ENCODE measurements around the gene CRYGN. TPM values are rescaled to one million over a fixed set of nuclear protein-coding genes. Genes with fewer than 3 reads are reported as not detected.

The CRYGN gene
- total and polyA plus RNA-seq, 4 donors, result under 0.01 to 0.02 TPM; not detected in 2

GRCh38 chr7:151416112-151416940, 23.6 kb downstream of the CRYGN start:
- no peak for TF ChIP-seq TAF1 (conservative IDR thresholded peaks at IDR 0.05)
- TF ChIP-seq FOXA1 (IDR thresholded peaks at IDR 0.05), result no peak
- no peak for TF ChIP-seq ATF3 (IDR thresholded peaks at IDR 0.05)
- TF ChIP-seq RAD21 (IDR thresholded peaks at IDR 0.05), result no peak
- no peak for TF ChIP-seq ZBTB33 (IDR thresholded peaks at IDR 0.05)
- no peak for TF ChIP-seq CTCF (IDR thresholded peaks at IDR 0.05; ENCODE audit: low read depth, low read length, missing input control)
- TF ChIP-seq HNF4A (conservative IDR thresholded peaks at IDR 0.05), result no peak
- no peak for TF ChIP-seq FOXA2 (IDR thresholded peaks at IDR 0.05)
- no peak for TF ChIP-seq GABPA (IDR thresholded peaks at IDR 0.05 in 1 of 2, conservative IDR thresholded peaks at IDR 0.05 in 1 of 2)
- no peak for TF ChIP-seq YY1 (IDR thresholded peaks at IDR 0.05)
- no peak for TF ChIP-seq REST (IDR thresholded peaks at IDR 0.05)
- no peak for TF ChIP-seq MAX (IDR thresholded peaks at IDR 0.05)
- no peak for TF ChIP-seq SP1 (IDR thresholded peaks at IDR 0.05)
- TF ChIP-seq RXRA (IDR thresholded peaks at IDR 0.05), result no peak
- no peak for TF ChIP-seq NR2F2 (IDR thresholded peaks at IDR 0.05)
- no peak for TF ChIP-seq HNF4G (IDR thresholded peaks at IDR 0.05)
- no peak for TF ChIP-seq JUND (IDR thresholded peaks at IDR 0.05)
- TF ChIP-seq EGR1 (IDR thresholded peaks at IDR 0.05; ENCODE audit: low read depth in 2 of 2), result no peak
- 79% methylated on average over 10 of the region's 10 CpGs for WGBS
- no peak overlapping the region for H3K9ac ChIP-seq (ENCODE audit: low read depth in 1 of 2, low read length in 2 of 2)
- peaks cover 0 to 6% (median 0%) of the 10 kb centered on the region in 4 donors for H3K9me3 ChIP-seq (ENCODE audit: control insufficient read depth in 4 of 4, low read length in 3 of 4)
- peaks cover 0 to 4% (median 2%) of the 10 kb centered on the region in 4 donors for H3K4me1 ChIP-seq (ENCODE audit: control insufficient read depth in 4 of 4, insufficient read depth in 4 of 4, low read length in 3 of 4)
- DNase-seq (ENCODE audit: low spot score), result no peak
- no peak overlapping the region for H3K27ac ChIP-seq (ENCODE audit: low read depth in 1 of 2, low read length in 2 of 2)
- no peak overlapping the region for H3K4me3 ChIP-seq (ENCODE audit: low read depth in 1 of 3, low read length in 3 of 3)
- H3K27me3 ChIP-seq (ENCODE audit: control insufficient read depth in 4 of 4, insufficient read depth in 4 of 4, low read length in 3 of 4), result no peaks in the 10 kb centered on the region
- H3K36me3 ChIP-seq (ENCODE audit: control insufficient read depth in 4 of 4, insufficient read depth in 3 of 4, low read depth in 1 of 4, low read length in 3 of 4), result no peaks in the 10 kb centered on the region

Data from liver (tissue), 9 donors.